ENCODE measurements around the gene ADORA3.

The ADORA3 gene

DNA sequence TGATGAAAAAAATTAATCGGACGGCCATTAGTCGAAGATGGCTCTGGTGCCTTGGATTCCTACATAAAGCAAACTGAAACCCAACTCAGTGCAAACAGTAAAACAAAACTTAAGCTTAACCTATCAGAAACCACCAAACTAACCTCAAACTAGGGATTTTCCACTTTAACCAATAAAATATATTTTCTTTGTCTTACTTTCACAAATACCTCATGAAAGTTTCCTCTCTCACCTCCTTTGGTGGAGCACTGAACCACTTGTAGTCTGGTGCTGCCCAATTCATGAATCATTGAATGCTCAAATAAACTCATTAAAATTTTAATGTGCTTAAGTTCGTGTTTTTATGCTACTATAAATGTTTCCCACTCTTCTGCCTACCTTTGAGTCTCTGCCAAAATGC, 7.0 kb downstream of the ADORA3 start:
- no peak for TF ChIP-seq POLR2A (IDR thresholded peaks at IDR 0.05; ENCODE audit: low read depth, low read length)
- no peak for TF ChIP-seq TAF1 (IDR thresholded peaks at IDR 0.05; ENCODE audit: low read depth, low read length)
- no peak for TF ChIP-seq POLR2AphosphoS5 (IDR thresholded peaks at IDR 0.05; ENCODE audit: low read depth, low read length)
- DNase-seq (ENCODE audit: insufficient read length, low spot score) (no peak), FAIRE-seq (no peak)

GRCh38 chr1:111491070-111491469, 12.4 kb downstream of the ADORA3 start:
- no peak for FAIRE-seq
- no peak for DNase-seq (ENCODE audit: insufficient read length, low spot score)
- no peak for TF ChIP-seq POLR2AphosphoS5 (IDR thresholded peaks at IDR 0.05; ENCODE audit: low read depth, low read length)
- TF ChIP-seq TAF1 (IDR thresholded peaks at IDR 0.05; ENCODE audit: low read depth, low read length) = no peak
- TF ChIP-seq POU2F2 (IDR thresholded peaks at IDR 0.05; ENCODE audit: low read depth, low read length) = no peak
- TF ChIP-seq PAX5 (IDR thresholded peaks at IDR 0.05; ENCODE audit: insufficient read depth, low read length, severe bottlenecking) = no peak
- TF ChIP-seq SPI1 (IDR thresholded peaks at IDR 0.05; ENCODE audit: low read depth, low read length) = no peak
- TF ChIP-seq POLR2A (IDR thresholded peaks at IDR 0.05; ENCODE audit: low read depth, low read length) = no peak

GRCh38 chr1:111490220-111490619, 13.2 kb downstream of the ADORA3 start:
- no peak for TF ChIP-seq SPI1 (IDR thresholded peaks at IDR 0.05; ENCODE audit: low read depth, low read length)
- no peak for TF ChIP-seq POLR2AphosphoS5 (IDR thresholded peaks at IDR 0.05; ENCODE audit: low read depth, low read length)
- TF ChIP-seq POLR2A (IDR thresholded peaks at IDR 0.05; ENCODE audit: low read depth, low read length) = no peak
- no peak for TF ChIP-seq TAF1 (IDR thresholded peaks at IDR 0.05; ENCODE audit: low read depth, low read length)
- TF ChIP-seq PAX5 (IDR thresholded peaks at IDR 0.05; ENCODE audit: insufficient read depth, low read length, severe bottlenecking) = no peak
- DNase-seq (ENCODE audit: insufficient read length, low spot score) = no peak
- FAIRE-seq = no peak

- FAIRE-seq = no peak
Measured at GRCh38 chr1:111489604-111490003, 13.8 kb downstream of the ADORA3 start.

GRCh38 chr1:111488669-111489068, 14.8 kb downstream of the ADORA3 start:
- DNase-seq (ENCODE audit: insufficient read length, low spot score) = no peak
- FAIRE-seq = no peak
- TF ChIP-seq POU2F2 (IDR thresholded peaks at IDR 0.05; ENCODE audit: low read depth, low read length) (no peak), PAX5 (IDR thresholded peaks at IDR 0.05; ENCODE audit: insufficient read depth, low read length, severe bottlenecking) (no peak)

More at GRCh38 chr1:111489604-111490003, 13.8 kb downstream of the ADORA3 start:
- no peak for DNase-seq (ENCODE audit: insufficient read length, low spot score)
- TF ChIP-seq SPI1 (IDR thresholded peaks at IDR 0.05; ENCODE audit: low read depth, low read length) = no peak

DNA sequence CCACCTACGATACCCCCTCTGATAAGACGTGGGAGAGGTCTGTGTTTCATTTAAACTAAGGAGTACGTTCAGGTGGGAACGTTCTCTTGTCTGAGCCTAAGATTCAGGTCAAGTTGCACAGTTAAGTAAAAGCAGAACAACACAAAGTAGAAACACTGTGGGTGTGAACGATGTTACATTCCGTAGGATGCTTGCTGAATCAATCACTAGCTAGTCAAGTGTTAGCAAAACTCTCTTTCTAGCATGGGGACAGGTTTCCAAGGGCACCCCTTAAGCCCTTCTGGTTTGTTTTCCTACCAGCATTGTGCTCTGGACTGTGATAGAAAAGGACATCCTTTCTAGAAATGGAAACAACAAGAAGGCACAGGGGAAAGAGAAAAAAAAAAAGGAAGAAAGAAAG, 16.3 kb downstream of the ADORA3 start:
- no peak for FAIRE-seq
- TF ChIP-seq TAF1 (IDR thresholded peaks at IDR 0.05; ENCODE audit: low read depth, low read length) (no peak), SPI1 (IDR thresholded peaks at IDR 0.05; ENCODE audit: low read depth, low read length) (no peak), POLR2A (IDR thresholded peaks at IDR 0.05; ENCODE audit: low read depth, low read length) (no peak), PAX5 (IDR thresholded peaks at IDR 0.05; ENCODE audit: insufficient read depth, low read length, severe bottlenecking) (no peak), POU2F2 (IDR thresholded peaks at IDR 0.05; ENCODE audit: low read depth, low read length) (no peak), POLR2AphosphoS5 (IDR thresholded peaks at IDR 0.05; ENCODE audit: low read depth, low read length) (no peak)
- DNase-seq (ENCODE audit: insufficient read length, low spot score) = no peak

- FAIRE-seq (no peak), DNase-seq (ENCODE audit: insufficient read length, low spot score) (no peak)
- TF ChIP-seq POU2F2 (IDR thresholded peaks at IDR 0.05; ENCODE audit: low read depth, low read length) (no peak), PAX5 (IDR thresholded peaks at IDR 0.05; ENCODE audit: insufficient read depth, low read length, severe bottlenecking) (no peak), POLR2A (IDR thresholded peaks at IDR 0.05; ENCODE audit: low read depth, low read length) (no peak), TAF1 (IDR thresholded peaks at IDR 0.05; ENCODE audit: low read depth, low read length) (no peak), POLR2AphosphoS5 (IDR thresholded peaks at IDR 0.05; ENCODE audit: low read depth, low read length) (no peak)
Measured at GRCh38 chr1:111486431-111486830, 17.0 kb downstream of the ADORA3 start.

DNA sequence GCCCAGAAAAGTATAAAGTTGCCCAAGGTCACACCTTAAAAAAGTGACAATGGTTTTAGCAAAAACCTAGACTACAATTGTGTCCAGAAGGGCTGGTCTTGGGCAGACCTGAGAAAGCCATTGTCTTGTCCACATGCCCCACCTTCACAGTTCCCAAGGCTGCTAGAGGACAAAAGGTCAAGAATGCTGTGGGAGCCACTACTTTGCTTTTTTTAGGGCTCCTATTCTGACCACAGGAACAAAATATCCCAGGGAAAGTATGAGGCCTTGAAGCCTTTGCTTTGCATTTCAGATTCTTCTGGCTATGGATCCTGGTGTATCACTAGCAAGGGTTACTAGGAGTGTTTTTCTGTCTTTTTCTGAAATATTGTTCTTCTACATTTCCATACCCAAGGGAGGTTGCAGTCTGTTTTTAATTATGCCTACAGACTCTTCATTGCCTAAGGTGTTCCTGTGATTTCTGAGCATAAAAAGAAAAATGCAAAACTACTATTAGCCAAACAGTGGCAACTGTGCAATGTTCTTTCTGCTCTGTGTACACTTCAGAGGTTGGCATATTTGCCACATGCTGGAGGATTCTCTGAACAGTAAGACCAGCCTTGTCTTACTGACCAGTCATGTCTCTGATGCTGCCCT, 18.9 kb downstream of the ADORA3 start:
- no peak for FAIRE-seq
- TF ChIP-seq POLR2AphosphoS5 (IDR thresholded peaks at IDR 0.05; ENCODE audit: low read depth, low read length) = no peak
- TF ChIP-seq TAF1 (IDR thresholded peaks at IDR 0.05; ENCODE audit: low read depth, low read length) = no peak
- TF ChIP-seq SPI1 (IDR thresholded peaks at IDR 0.05; ENCODE audit: low read depth, low read length) = no peak
- TF ChIP-seq POLR2A (IDR thresholded peaks at IDR 0.05; ENCODE audit: low read depth, low read length) = no peak
- no peak for TF ChIP-seq POU2F2 (IDR thresholded peaks at IDR 0.05; ENCODE audit: low read depth, low read length)
- no peak for TF ChIP-seq PAX5 (IDR thresholded peaks at IDR 0.05; ENCODE audit: insufficient read depth, low read length, severe bottlenecking)
- no peak for DNase-seq (ENCODE audit: insufficient read length, low spot score)

- FAIRE-seq (no peak), DNase-seq (ENCODE audit: insufficient read length, low spot score) (no peak)
- TF ChIP-seq PAX5 (IDR thresholded peaks at IDR 0.05; ENCODE audit: insufficient read depth, low read length, severe bottlenecking) = no peak
Measured at GRCh38 chr1:111483876-111484275, 19.6 kb downstream of the ADORA3 start.

DNA sequence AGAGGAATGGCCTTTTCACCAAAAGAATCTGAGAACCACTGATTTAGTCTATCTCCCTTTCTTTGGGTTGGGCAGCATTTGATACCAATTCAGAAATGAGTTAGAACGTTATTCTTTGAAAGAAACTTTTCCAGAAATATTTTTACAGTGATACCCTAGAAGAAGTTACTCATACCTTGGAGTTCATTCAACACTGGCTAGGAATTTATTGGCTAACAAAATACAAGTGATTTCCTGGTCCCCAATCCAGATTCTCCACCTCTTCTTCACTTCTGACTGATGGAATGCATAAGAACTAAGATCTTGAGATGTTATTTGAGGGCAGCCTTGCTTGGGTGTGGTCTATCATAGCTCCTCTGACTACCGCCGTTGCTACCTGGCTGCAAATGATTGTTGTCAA, 20.3 kb downstream of the ADORA3 start:
- FAIRE-seq (no peak), DNase-seq (ENCODE audit: insufficient read length, low spot score) (no peak)
- TF ChIP-seq POLR2A (IDR thresholded peaks at IDR 0.05; ENCODE audit: low read depth, low read length) = no peak
- no peak for TF ChIP-seq SPI1 (IDR thresholded peaks at IDR 0.05; ENCODE audit: low read depth, low read length)
- TF ChIP-seq PAX5 (IDR thresholded peaks at IDR 0.05; ENCODE audit: insufficient read depth, low read length, severe bottlenecking) = no peak
- TF ChIP-seq POU2F2 (IDR thresholded peaks at IDR 0.05; ENCODE audit: low read depth, low read length) = no peak
- TF ChIP-seq TAF1 (IDR thresholded peaks at IDR 0.05; ENCODE audit: low read depth, low read length) = no peak

All from GM12891 (cell line).